Endothelial cell of umbilical vein (primary cell): ENCODE data around the gene OCA2. TPM values are rescaled to one million over a fixed set of nuclear protein-coding genes. Genes with fewer than 3 reads are reported as not detected.

Experiments
- BruUV-seq: library from RNA; stranded (reverse); fragments of 400-500 nt; replicated peaks from 2 replicates; lab custom pipeline; 2021; lab: Mats Ljungman, UMichigan
- CTCF ChIA-PET: fragments of 300-600, 350-600 bp; sonication (Branson Sonifier 250); formaldehyde crosslinking; loops from one replicate; lab custom pipeline; 2021; ENCODE audit warnings: antibody characterized with exemption, inconsistent platforms; lab: Charles Lee
- POLR2A ChIA-PET: fragments of 300-600, 350-600 bp; sonication (Branson Sonifier 250); formaldehyde crosslinking; loops from one replicate; lab custom pipeline; 2021; ENCODE audit warnings: antibody characterized with exemption, inconsistent platforms; lab: Charles Lee
- DNase-seq: peaks from one replicate; pipeline ENCODE4 v3.0.0-alpha.2; 2011; ENCODE audit warnings: low read depth, low spot score
- FAIRE-seq: peaks from 2 replicates; lab custom pipeline; 2011; peaks lifted over from hg19 to GRCh38; lab: Jason Lieb, UNC
- H2AFZ ChIP-seq: 2 replicates; pipeline ENCODE4 v1.6.0; 2012; ENCODE audit warnings: low read depth, low read length, control low read depth, inconsistent platforms
- H3K27ac ChIP-seq: 2 replicates; pipeline ENCODE4 v1.5.1; 2011; ENCODE audit warnings: low read depth, mild to moderate bottlenecking, control low read depth, low read length, moderate library complexity; ENCODE audit not compliant: insufficient read depth
- H3K27me3 ChIP-seq, 2 experiments: 2 replicates each; pipeline versions ENCODE4 v1.6.0 to v1.6.1; 2011; ENCODE audit warnings: low read length in 2 of 2, mixed read lengths in 1 of 2; ENCODE audit not compliant: control insufficient read depth in 2 of 2, insufficient read depth in 2 of 2
- H3K36me3 ChIP-seq, 2 experiments: 2 replicates in 1 of 2; 3 replicates in 1 of 2; pipeline ENCODE4 v1.5.1; 2011; ENCODE audit warnings: low read length in 2 of 2, mild to moderate bottlenecking in 1 of 2, moderate library complexity in 1 of 2; ENCODE audit not compliant: control insufficient read depth in 2 of 2, insufficient read depth in 2 of 2; ENCODE audit errors: extremely low read depth in 1 of 2
- H3K4me1 ChIP-seq: 3 replicates; pipeline ENCODE4 v1.5.1; 2011; ENCODE audit warnings: mild to moderate bottlenecking, low read length; ENCODE audit not compliant: control insufficient read depth, insufficient read depth; ENCODE audit errors: extremely low read depth
- H3K4me2 ChIP-seq: 2 replicates; pipeline ENCODE4 v1.6.1; 2011; ENCODE audit warnings: low read length, control low read depth, mixed read lengths; ENCODE audit not compliant: insufficient read depth
- H3K4me3 ChIP-seq, 3 experiments: fragments of 200-600 bp in 1 of 3; sonication (generic), shearing (Covaris generic) in 1 of 3; replicated peaks in 1 of 3; 2 replicates each; pipeline ENCODE4 v1.5.1; 2011 to 2016; ENCODE audit warnings: control low read depth in 3 of 3, low read length in 3 of 3, mild to moderate bottlenecking in 2 of 3, inconsistent platforms in 1 of 3, low read depth in 1 of 3, moderate library complexity in 1 of 3; ENCODE audit not compliant: insufficient read depth in 1 of 3
- H3K79me2 ChIP-seq: 2 replicates; pipeline ENCODE4 v1.6.0; 2012; ENCODE audit warnings: low read length, inconsistent platforms; ENCODE audit not compliant: control insufficient read depth, insufficient read depth
- H3K9ac ChIP-seq: replicated peaks from 2 replicates; pipeline ENCODE3; 2011; ENCODE audit warnings: low read length, control low read depth; ENCODE audit not compliant: insufficient read depth; ENCODE audit errors: extremely low read depth
- H3K9me1 ChIP-seq: replicated peaks from 3 replicates; pipeline ENCODE4 v1.6.0; 2011; ENCODE audit warnings: mild to moderate bottlenecking, low read length; ENCODE audit not compliant: control insufficient read depth, insufficient read depth; ENCODE audit errors: extremely low read depth
- H3K9me3 ChIP-seq: replicated peaks from 2 replicates; pipeline ENCODE4 v1.5.1; 2012; ENCODE audit warnings: low read length, inconsistent platforms; ENCODE audit not compliant: control insufficient read depth, insufficient read depth
- H4K20me1 ChIP-seq: replicated peaks from 2 replicates; pipeline ENCODE3; 2011; ENCODE audit warnings: mild to moderate bottlenecking, low read length; ENCODE audit not compliant: control insufficient read depth, insufficient read depth; ENCODE audit errors: extremely low read depth
- EZH2 ChIP-seq: IDR thresholded peaks from 2 replicates; pipeline ENCODE4 v1.6.1; 2012; ENCODE audit warnings: borderline replicate concordance, low read depth, mild to moderate bottlenecking, moderate library complexity, low read length, inconsistent platforms; ENCODE audit not compliant: severe bottlenecking
- FOS ChIP-seq: IDR thresholded peaks from 2 replicates; pipeline ENCODE4 v1.6.1; 2011; ENCODE audit warnings: mild to moderate bottlenecking, low read length, moderate library complexity, borderline replicate concordance; ENCODE audit not compliant: insufficient read depth
- GATA2 ChIP-seq: IDR thresholded peaks from 2 replicates; pipeline ENCODE4 v1.7.0; 2011; ENCODE audit warnings: low read depth, mild to moderate bottlenecking, moderate library complexity, mixed read lengths, low read length; ENCODE audit not compliant: insufficient read length, insufficient read depth
- JUN ChIP-seq: IDR thresholded peaks from 2 replicates; pipeline ENCODE4 v1.6.1; 2011; ENCODE audit warnings: borderline replicate concordance, low read depth; ENCODE audit not compliant: insufficient read length, insufficient read depth
- MAX ChIP-seq: IDR thresholded peaks from 2 replicates; pipeline ENCODE4 v1.6.1; 2011; ENCODE audit not compliant: insufficient read depth, insufficient read length
- MYC ChIP-seq: IDR thresholded peaks from one replicate; pipeline ENCODE4 v1.6.1; 2011; ENCODE audit warnings: mild to moderate bottlenecking, low read depth, low read length
- POLR2A ChIP-seq: IDR thresholded peaks from 2 replicates; pipeline ENCODE4 v1.6.1; 2012; ENCODE audit warnings: low read depth, mild to moderate bottlenecking, control low read depth, low read length
- POLR2AphosphoS5 ChIP-seq: IDR thresholded peaks from 2 replicates; pipeline ENCODE4 v1.6.1; 2012; ENCODE audit warnings: low read depth, mild to moderate bottlenecking, control low read depth, low read length, moderate library complexity; ENCODE audit not compliant: insufficient read depth
- dilution Hi-C: fragments of 300-500 bp; cut with MboI; formaldehyde crosslinking; loops from one replicate; pipeline ENCODE4 v1.15.0; 2019; ENCODE audit warnings: low sequenced_read_pairs; ENCODE audit not compliant: extremely low pct_ligation_motif_present
- intact Hi-C: fragments of 100-400 bp; cut with micrococcal nuclease; formaldehyde crosslinking; loops from one replicate; pipeline ENCODE4 v1.10.0; 2022
- polyA plus RNA-seq, 4 experiments: library from polyadenylated mRNA; depleted of rRNA in 3 of 4; stranded (reverse) in 3 of 4; unstranded in 1 of 4; fragments of >200 nt; gene quantifications; 2 replicates each; pipeline versions ENCODE4 v1.2.1 to v1.2.3, GENCODE V29; 2011 to 2012; ENCODE audit warnings: missing spikeins in 1 of 4
- total RNA-seq: library from RNA; stranded (reverse); gene quantifications from 2 replicates; pipeline ENCODE4 v1.2.3, GENCODE V29; 2021
- TF ChIP-seq, protein P1 (sequence below), 2 donors: IDR thresholded peaks; 1 replicate in 1 of 2; 2 replicates in 1 of 2; pipeline ENCODE4 v1.5.1; 2011; ENCODE audit warnings: low read length in 2 of 2, mild to moderate bottlenecking in 2 of 2, moderate library complexity in 2 of 2, control low read depth in 1 of 2, inconsistent platforms in 1 of 2, low read depth in 1 of 2; ENCODE audit not compliant: insufficient read depth in 1 of 2; ENCODE audit errors: extremely low read depth in 1 of 2

Gene OCA2
- total and polyA plus RNA-seq, 2 donors (not counting 3 experiments of a cell fraction or from before 2014, with no cell fraction given): not detected

DNA sequence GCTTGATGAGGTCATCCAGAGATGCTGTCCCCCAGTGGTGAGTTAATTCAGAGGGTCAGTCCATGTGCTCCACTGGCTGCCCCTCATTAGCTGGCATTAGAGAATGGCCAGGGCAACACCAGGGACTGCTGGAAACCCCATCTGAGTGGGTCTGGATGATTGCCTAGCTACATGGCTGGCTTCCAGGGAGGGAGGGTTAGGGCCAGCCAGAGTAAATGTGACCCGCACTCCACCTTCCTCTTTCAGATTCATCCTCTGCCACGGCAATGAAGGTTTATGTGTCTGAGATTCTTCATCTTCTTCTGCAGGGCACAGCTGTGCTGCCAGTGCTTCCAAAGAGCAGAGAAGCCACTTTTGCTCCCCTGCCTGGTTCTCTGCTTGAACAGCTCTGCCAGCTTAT, 391.9 kb downstream of the OCA2 start:
- intact Hi-C loops (no loop called here), dilution Hi-C loops (no loop called here)
- DNase-seq (no peak), FAIRE-seq (no peak)
- Histone ChIP-seq H3K27me3 (no peaks in the 10 kb centered on the region), H3K4me1 (no peaks in the 10 kb centered on the region), H3K9me1 (no peaks in the 10 kb centered on the region), H3K9me3 (no peaks in the 10 kb centered on the region), H3K4me3 (no peak overlapping the region), H3K9ac (no peak overlapping the region), H3K79me2 (no peaks in the 10 kb centered on the region), H4K20me1 (no peaks in the 10 kb centered on the region), H3K36me3 (no peaks in the 10 kb centered on the region), H3K27ac (no peak overlapping the region), H2AFZ (no peak overlapping the region), H3K4me2 (no peak overlapping the region)
- POLR2A ChIA-PET: no interaction called here
- BruUV-seq: no TSS peak
- CTCF ChIA-PET: no interaction called here
- TF ChIP-seq MAX (no peak), GATA2 (no peak), FOS (no peak), POLR2AphosphoS5 (no peak), MYC (no peak), JUN (no peak), EZH2 (no peak), POLR2A (no peak)
- TF ChIP-seq, protein P1, sequence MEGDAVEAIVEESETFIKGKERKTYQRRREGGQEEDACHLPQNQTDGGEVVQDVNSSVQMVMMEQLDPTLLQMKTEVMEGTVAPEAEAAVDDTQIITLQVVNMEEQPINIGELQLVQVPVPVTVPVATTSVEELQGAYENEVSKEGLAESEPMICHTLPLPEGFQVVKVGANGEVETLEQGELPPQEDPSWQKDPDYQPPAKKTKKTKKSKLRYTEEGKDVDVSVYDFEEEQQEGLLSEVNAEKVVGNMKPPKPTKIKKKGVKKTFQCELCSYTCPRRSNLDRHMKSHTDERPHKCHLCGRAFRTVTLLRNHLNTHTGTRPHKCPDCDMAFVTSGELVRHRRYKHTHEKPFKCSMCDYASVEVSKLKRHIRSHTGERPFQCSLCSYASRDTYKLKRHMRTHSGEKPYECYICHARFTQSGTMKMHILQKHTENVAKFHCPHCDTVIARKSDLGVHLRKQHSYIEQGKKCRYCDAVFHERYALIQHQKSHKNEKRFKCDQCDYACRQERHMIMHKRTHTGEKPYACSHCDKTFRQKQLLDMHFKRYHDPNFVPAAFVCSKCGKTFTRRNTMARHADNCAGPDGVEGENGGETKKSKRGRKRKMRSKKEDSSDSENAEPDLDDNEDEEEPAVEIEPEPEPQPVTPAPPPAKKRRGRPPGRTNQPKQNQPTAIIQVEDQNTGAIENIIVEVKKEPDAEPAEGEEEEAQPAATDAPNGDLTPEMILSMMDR (IDR thresholded peaks at IDR 0.05; ENCODE audit: extremely low read depth in 1 of 2, insufficient read depth in 1 of 2, low read depth in 1 of 2, low read length in 2 of 2): no peak
